ENCODE data around the gene BICD1.
"Not testable (repeated sequence)": the region's sequence is repeated elsewhere in the genome, so short reads cannot be mapped to it uniquely, and the experiment has no call there.

Gene BICD1
- 11.8 to 18.1 reads per million in 2 donors for total RNA-seq

DNA sequence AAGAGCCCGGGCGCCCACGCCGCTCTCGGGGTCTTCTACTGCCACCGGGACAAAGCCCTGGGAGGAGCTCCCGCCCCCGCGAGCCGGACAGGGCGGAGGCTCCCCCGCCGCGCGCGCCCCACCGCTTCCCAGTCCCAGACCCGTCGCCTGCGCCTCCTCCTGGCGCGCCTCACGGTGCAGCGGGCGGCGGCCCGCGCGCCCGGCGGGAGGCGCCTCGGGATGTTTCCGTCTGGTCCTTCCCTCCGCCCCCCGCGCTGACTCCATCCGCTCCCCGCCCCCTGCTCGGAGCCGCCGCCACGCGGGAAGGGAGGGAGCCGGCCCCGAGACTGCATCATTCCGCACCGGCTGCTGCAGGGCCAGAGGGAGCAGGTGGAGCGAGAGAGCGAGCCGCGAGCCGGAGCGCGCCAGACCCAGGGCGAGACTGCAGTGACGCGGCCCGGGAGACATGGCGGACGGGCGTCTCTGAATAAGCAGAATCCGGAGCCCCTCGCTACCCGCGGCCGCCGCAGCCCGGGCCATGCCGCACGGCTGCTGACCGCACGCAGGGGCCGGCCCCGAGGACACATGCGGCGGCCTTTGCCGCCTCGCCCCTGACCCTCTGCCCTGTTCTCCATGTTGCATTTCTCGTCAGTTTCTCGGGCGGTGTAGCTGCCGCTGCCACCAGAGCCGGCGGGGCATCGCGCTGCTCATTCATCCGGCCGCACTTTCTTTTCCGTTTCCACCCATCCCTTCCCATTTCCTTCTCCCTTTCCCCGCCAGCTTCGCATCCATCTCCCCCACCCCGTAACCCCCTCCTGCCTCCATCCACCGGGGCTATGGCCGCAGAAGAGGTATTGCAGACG is at the start of gene BICD1:
Gene BICD1 (plus strand): TSS at position 331 of the 842 bp plus-strand sequence. CDS start 485 bp downstream, at position 816.
- peak; percentile 60 for DNase-seq

DNA sequence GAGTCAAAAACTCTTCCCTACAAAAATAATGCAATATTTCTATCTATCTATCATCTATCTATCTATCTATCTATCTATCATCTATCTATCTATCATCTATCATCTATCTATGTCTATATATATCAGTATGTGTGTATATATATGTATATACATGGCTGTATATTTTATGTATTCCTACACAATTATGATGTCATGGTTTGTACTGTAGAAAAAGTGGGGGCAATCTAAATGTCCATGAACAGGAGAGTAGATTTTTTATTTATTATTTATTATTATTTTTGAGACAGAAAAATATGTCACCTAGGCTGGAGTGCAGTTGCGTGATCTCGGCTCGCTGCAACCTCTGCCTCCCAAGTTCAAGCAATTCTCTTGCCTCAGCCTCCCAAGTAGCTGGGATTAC is 45.6 kb upstream of the BICD1 start:
- no peak for DNase-seq

DNA sequence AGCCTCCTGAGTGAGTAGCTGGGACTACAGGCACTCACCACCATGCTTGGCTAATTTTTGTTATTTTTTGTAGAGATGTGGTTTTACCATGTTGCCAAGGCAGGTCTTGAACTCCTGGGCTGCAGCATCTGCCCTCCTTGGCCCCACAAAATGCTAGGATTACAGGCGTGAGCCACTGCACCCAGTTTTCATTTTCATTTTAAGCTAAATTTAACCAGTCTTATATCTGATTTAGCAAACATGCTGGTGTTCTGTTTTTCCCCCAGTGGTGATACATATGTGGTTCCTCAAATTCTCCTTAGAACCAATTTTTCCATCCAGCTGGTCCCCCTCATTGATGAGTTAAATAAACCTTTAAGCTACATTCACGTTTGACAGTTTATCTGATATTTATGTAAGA is 43.8 kb upstream of the BICD1 start:
- DNase-seq: no peak

DNA sequence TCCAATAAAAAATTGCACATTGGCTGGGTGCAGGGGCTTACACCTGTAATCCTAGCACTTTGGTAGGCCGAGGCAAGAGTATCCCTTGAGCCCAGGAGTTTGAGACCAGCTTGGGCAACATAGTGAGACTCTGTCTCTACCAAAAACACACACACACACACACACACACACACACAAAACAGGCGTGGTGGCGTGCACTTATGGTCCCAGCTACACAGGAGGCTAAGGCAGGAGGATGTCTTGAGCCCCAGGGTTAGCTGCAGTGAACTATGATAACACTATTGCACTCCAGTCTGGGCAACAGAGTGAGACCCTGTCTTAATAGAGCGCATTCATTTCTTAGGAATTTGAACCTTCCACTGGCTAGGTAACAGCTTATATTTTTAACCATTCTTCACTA is 42.9 kb upstream of the BICD1 start:
- no peak for DNase-seq

DNA sequence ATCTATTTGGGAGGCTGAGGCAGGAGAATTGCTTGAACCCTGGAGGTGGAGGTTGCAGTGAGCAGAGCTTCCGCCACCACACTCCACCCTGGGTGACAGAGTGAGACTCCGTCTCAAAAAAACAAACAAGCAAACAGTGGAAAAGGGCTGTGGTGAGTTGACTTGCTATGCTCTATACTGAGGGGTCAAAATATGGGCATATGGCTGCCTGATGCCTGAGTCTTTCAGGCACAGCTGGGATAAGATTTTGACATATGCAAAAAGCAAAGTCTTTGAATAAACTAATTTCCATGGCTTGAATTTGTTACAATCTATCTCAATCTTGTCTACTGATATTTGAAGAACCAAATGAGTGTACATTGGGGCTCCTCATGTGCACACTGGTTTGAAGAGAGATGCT is 40.4 kb upstream of the BICD1 start:
- no peak for DNase-seq

DNA sequence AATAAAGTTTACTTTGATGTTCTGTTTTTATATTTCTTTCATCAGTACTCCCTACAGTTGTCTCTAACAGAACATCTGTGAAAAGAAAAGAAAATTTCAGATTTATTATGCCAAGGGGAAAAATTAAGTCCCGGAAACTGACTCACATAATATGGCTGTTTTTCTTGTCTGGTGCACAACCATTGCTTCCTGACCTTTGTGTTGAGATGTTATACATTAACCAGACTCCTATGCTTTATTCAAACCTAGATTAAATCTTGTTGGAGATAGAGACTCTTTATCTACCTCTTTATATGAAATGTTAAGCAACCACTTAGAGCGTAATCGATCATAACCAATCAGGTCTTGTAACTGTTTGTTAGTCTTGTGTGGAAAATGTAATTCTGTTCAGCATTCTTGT is 37.6 kb upstream of the BICD1 start:
- DNase-seq: no peak

DNA sequence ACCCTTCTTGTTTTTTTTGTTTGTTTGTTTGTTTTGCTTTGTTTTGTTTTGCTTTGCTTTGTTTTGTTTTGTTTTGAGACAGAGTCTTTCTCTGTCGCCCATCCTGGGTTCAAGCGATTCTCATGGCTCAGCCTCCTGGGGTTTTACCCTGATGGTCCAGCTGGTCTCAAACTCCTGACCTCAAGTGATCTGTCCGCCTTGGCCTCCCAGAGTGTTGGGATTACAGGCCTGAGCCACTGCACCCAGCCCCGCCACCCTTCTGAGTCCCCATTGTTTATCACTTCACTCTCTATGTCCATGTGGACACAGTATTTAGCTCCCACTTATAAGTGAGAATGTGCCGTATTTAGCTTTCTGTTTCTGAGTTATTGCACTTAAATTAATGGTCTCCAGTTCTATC is 36.9 kb upstream of the BICD1 start:
- DNase-seq: no peak

DNA sequence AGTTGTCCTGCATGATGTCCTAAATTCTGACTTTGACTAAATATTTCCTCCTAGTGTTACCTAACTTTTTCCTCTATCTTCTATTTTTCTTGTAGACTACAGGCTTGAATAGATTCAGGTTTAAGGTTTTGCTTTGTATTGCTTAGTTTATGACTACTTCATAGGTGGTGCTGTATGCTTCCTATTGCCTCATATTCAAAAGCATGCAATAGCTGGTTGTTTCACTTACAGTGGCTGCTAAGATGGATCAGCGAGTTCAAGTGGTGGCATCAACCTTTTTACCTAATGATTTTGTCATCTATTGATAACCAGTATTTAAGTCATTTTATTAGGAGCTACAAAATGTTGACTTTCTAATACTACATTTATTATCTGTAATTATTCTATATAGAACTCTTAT is 36.3 kb upstream of the BICD1 start:
- no peak for DNase-seq

DNA sequence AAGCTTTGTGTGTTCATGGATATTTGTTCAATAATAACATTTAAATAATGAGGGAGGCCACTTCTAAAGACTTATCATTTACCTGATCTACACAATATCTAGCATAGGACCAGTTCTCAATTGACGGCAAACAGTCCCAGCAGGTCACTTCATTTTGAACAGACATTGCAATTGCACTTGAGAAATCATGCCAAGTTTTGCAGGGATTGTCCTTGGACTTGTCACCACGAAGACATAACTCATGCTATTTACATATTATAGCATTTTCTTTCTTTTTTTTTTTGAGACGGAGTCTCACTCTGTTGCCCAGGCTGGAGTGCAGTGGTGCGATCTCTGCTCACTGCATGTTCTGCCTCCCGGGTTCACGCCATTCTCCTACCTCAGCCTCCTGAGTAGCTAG is 34.5 kb upstream of the BICD1 start:
- no peak for DNase-seq

DNA sequence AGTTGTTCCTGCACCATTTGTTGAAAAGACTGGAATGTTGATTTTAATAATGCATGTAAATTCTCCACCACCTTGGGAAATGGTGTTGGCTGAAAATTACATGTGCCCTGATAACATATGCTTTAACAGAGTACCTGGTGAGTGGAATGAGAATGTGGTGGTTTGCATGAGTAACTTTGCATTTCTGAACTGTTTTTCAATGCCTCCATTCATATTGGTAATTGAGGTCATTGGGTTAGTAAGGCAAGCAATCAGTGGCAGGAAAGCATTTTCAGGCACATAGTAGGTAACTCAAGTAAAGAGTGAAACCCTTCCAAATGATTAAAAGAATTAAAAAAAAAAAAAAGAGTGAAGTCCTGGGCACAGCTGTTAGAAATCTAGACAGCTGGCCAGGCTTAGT is 32.2 kb upstream of the BICD1 start:
- DNase-seq: no peak

DNA sequence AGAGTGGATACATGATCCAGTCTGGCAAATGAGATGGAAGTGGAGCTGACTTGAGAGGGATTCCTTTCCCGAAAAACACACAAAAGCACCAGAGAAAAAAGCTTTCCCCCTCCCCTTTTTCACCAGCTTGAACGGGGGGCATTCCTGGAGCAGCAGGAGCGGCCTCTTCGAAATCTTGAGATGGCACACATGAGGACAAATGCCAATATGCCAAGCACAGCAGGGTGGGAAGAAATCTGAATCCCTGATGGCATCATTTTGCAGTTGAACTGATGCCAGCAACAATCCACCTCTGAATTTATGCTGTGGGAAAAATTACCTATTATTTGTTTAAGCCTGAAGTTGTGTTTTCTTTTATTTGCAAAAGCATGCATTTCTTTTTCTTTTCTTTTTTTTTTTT is 29.7 kb upstream of the BICD1 start:
- DNase-seq: no peak

DNA sequence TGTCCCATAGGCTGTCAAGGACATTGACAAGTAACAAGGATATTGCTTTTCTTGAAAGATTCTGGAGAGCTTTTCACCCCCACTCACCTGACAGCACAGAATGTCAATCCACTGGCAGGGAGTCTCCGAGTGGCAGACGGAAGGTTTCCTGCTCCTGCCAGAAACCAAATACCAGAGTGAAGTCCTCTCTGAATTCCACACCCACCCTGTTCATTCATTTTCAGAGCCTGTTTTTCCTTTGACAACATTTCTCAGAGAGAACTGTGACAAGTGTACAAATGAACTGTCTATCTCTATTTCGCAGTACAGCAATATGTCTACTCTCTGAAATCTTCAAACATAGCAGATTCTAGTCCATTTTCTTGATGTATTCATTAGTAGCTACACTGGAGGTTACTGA is 26.2 kb upstream of the BICD1 start:
- no peak for DNase-seq

DNA sequence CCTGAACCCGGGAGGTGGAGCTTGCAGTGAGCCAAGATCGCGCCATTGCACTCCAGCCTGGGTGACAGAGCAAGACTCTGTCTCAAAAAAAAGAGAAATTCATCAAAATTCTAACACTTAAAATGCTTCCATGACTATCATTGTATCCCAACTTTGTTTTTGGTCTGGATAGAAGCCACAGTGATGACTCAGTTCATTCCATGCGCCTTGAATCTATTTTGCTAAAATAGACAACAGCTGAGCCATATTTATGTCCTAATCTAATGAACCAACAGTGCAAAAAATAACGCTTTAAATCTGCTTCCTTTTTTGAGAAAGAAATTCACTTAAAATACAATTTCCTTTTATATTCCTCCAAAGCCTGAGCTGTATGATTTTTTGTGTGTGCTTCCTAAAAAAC is 23.2 kb upstream of the BICD1 start:
- no peak for DNase-seq

DNA sequence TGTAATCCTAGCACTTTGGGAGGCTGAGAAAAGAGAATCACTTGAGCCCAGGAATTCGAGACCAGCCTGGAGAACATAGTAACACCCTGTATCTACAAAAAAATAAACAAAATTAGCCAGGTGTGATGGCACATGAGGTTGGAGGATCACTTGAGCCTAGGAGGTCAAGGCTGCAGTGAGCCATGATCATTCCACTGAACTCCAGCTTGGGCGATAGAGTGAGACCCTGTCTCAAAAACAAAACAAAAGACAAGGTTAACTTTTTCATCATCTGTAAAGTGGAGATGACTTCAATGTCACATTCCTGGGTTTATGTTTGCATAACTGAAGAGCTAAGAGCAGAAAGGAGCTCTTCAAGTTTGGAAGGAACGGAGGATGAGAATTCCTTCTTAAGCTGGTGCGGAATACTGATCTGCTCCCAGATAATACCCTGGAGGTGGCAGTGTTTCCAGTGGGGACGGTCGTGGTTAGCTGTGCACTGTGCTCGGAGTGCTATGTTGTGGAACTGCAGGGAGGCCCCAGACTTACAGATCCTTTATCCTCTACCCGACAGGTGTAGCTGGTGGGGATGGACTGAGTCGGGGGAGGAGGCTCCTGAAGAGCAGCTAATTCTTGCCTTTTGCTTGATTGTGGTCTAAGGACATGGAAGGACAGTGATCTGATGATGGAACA is 22.5 kb upstream of the BICD1 start:
- DNase-seq: no peak

DNA sequence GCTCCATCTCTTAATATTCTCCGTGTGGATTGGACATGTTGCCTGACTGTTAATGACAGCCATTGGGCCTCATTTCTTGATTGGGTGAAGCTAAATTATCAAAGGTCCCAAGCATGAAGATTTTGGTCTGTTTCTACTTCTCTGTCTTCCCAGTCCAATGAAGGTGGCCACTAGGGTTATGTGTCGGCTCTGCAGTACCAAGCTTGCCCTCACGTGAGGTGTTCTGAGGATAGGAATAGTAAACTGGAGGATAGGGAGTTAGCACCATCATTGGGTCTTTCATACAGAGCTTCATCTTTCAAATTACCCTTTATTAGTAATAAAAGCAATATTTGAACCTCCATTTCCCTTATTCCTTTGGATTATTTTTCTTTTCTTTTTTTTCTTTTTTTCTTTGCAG is 21.9 kb upstream of the BICD1 start:
- no peak for DNase-seq

DNA sequence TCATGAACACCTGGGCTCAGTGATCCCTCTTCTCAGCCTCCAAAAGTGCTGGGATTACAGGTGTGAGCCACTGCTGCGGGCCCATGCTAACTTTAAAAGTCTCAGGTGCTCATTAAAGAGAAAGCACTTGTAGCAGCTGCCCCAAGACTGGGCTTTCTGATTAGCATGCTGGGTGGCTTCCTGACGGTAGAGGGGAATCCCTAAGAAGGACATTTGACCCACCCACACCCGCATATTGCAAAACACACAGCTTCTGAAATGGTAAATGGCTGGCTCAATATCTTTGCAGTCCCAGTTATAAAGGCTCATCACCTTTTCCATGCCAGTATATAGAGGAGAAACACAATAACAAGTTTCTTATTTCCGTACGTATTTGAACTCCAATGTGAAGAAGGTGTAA is 19.3 kb upstream of the BICD1 start:
- DNase-seq: no peak

DNA sequence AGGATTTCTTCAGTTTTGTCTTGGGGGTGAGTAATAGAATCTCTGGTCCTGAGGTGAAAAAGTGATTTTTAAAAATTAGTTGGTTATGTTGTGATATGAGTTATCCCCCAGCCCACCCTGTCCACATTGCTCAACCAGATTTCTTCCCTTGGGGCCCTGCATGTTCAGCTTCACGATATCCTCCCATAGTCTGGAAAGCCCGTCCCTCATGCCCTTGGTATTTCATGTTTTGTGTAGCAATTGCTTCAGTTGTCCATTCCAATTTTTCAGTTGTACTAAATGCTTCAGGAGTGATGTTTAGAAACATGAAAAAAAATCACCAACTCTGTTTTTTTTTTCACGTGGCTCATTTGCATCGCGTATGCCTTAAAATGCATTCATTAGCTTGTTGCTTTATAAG is 17.5 kb upstream of the BICD1 start:
- DNase-seq: no peak

DNA sequence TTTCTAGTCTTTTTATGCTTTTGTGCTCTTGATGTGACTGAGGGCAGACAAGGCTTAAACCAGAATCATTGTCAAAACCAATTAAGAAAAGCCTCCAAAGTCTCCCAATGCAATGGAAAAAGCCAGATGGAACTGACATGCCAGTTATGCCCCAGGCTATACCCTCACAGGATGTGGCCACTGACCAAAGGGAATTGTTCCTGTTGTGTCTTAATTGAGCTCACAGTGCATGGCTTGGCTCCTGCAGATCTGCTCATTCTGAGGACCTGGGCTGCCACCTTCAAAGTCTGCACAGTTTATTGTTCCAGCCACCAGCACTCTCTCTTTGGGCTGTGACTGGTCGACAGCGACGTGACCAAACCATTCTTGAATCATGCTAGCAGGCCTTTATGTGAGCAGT is 17.1 kb upstream of the BICD1 start:
- DNase-seq: no peak

DNA sequence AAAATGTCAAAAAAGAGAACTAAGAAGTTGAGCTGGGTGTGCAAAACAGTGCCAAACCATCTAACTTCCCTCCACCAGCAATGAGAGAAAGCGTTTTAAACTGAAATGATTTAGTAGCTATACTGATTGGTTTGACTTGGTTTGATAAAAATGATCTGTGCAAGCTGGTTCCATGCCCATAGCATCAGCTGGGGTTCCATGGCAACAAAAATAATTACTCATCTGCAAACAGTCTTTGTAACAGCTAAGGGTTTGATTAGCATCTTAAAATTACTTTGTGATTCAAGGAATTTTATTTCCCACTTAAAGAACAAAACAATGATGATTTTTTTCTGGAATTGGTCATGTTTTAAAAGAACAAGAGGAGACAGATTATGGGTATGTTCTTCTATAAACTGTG is 15.0 kb upstream of the BICD1 start:
- DNase-seq: no peak

DNA sequence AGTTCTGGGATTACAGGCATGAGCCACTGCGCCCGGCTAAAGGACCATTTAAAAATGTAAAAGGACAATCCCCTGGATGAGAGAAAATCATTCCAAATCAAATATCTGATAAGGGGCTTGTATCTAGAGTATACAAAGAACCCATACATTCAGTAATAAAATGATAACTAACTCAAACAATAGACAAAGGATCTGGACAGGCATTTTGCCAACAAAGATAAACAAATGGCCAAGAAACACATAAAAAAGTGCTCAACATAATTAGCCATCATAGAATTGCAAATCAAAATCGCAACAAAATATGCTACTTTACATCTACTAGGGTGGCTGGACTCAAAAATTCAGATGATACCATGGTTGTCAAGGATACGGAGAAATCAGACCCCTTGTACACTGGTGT is 8.5 kb upstream of the BICD1 start:
- DNase-seq: no peak

DNA sequence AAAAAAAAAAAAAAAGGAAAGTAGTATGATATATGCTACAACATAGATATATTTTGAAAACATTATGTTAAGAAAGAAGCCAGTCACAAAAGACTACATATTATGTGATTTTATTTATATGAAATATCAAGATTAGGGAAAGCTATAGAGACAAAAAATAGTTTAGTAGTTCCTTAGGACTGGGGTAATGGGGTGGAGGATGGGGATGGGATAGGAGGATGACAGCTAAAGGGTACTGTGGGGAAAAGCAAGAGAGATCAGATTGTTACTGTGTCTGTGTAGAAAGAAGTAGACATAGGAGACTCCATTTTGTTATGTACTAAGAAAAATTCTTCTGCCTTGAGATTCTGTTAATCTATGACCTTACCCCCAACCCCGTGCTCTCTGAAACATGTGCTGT is 7.4 kb upstream of the BICD1 start:
- not testable (repeated sequence) for DNase-seq

DNA sequence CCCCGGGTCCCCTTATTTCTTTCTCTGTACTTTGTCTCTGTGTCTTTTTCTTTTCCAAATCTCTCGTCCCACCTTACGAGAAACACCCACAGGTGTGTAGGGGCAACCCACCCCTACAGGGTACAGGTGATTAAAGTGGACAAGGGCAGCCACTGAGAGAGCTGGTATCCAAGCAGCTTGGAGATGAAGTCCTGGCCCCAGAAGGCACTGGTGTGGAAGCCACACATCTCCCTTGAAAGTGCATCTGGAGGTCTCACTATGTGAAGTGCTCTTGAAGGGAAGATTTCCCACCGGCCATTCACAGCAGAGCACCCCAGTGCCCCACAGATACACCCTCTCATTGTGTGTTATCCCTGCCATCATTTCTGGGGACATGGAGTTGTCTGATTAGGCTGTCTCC is 6.3 kb upstream of the BICD1 start:
- no peak for DNase-seq

DNA sequence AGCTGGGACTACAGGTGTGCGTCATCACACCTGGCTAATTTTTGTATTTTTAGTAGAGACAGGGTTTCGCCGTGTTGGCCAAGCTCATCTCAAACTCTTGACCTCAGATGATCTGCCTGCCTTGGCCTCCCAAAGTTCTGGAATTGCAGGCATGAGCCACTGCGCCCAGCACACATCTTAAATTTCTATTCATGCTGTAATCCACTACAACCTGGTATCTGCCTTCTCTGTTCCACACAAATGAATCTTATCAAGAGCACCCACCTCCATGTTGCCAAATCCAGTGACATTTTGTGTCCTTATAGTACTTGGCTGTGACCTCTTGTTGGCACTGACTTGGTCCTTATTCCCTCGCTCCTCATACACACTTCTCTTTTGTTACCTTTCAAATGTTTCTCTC is 5.8 kb upstream of the BICD1 start:
- DNase-seq: no peak

DNA sequence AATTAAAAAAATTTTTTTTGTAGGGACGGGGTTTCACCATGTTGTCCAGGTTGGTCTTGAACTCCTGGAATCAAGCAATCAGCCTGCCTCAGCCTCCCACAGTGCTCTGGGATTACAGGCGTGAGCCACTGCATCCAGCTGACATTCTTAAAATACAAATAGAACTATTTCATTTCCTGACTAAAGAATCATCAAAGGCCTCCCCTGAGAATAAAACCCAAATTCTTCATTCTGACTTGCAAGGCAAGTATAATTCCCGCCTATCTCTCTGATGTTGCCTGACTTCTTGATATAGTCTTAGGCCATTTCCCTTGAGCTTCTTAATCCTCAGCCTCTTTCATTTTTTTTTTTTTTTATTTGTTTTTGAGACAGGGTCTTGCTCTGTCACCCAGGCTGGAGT is 4.4 kb upstream of the BICD1 start:
- DNase-seq: no peak

Data from activated gamma-delta T cell (primary cell).